Chondrocyte (in vitro differentiated cells): ENCODE results near the gene KYNU. TPM values are rescaled to one million over a fixed set of nuclear protein-coding genes. Genes with fewer than 3 reads are reported as not detected.
"Not testable (repeated sequence)": the region's sequence is repeated elsewhere in the genome, so short reads cannot be mapped to it uniquely, and the experiment has no call there.

Experiments used
- DNase-seq: peaks from one replicate; pipeline ENCODE4 v3.0.0; 2021; ENCODE audit warnings: mixed read lengths, low spot score
- H3K27ac Mint-ChIP-seq: one replicate; pipeline ENCODE4 v1.8.0; 2021; ENCODE audit warnings: mild to moderate bottlenecking, moderate library complexity, mixed read lengths; ENCODE audit not compliant: unreplicated experiment
- H3K27me3 Mint-ChIP-seq: 2 replicates; pipeline ENCODE4 v1.8.0; 2021; ENCODE audit warnings: low read depth, mixed read lengths
- H3K36me3 Mint-ChIP-seq: 2 replicates; pipeline ENCODE4 v1.8.0; 2021; ENCODE audit warnings: low read depth, mixed read lengths
- H3K4me1 Mint-ChIP-seq: 2 replicates; pipeline ENCODE4 v1.8.0; 2021; ENCODE audit warnings: low read depth, mild to moderate bottlenecking, mixed read lengths
- H3K4me3 Mint-ChIP-seq: one replicate; pipeline ENCODE4 v1.8.0; 2021; ENCODE audit warnings: mild to moderate bottlenecking, moderate library complexity, mixed read lengths; ENCODE audit not compliant: unreplicated experiment
- H3K9me3 Mint-ChIP-seq: 2 replicates; pipeline ENCODE4 v1.8.0; 2021; ENCODE audit warnings: low read depth, mixed read lengths
- total RNA-seq: library from RNA; stranded (reverse); gene quantifications from 3 replicates; pipeline ENCODE4 v1.2.1, GENCODE V29; 2021
- TF ChIP-seq, protein P1 (sequence below): fragments of 200-600 bp; sonication (generic); IDR thresholded peaks from 2 replicates; pipeline ENCODE4 v1.5.0; 2021; ENCODE audit warnings: antibody characterized with exemption, mild to moderate bottlenecking, moderate library complexity

Gene KYNU
- total RNA-seq, 1 donor from 2014 or later = not detected

GRCh38 chr2:142858961-142859360 is 18.5 kb upstream of the KYNU start:
- H3K4me1 Mint-ChIP-seq = peaks cover 23% of the 10 kb centered on the region
- H3K36me3 Mint-ChIP-seq = no peaks in the 10 kb centered on the region
- DNase-seq = no peak
- H3K9me3 Mint-ChIP-seq = no peaks in the 10 kb centered on the region
- no peak overlapping the region for H3K27ac Mint-ChIP-seq
- TF ChIP-seq, protein P1, sequence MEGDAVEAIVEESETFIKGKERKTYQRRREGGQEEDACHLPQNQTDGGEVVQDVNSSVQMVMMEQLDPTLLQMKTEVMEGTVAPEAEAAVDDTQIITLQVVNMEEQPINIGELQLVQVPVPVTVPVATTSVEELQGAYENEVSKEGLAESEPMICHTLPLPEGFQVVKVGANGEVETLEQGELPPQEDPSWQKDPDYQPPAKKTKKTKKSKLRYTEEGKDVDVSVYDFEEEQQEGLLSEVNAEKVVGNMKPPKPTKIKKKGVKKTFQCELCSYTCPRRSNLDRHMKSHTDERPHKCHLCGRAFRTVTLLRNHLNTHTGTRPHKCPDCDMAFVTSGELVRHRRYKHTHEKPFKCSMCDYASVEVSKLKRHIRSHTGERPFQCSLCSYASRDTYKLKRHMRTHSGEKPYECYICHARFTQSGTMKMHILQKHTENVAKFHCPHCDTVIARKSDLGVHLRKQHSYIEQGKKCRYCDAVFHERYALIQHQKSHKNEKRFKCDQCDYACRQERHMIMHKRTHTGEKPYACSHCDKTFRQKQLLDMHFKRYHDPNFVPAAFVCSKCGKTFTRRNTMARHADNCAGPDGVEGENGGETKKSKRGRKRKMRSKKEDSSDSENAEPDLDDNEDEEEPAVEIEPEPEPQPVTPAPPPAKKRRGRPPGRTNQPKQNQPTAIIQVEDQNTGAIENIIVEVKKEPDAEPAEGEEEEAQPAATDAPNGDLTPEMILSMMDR = no peak
- H3K4me3 Mint-ChIP-seq = no peak overlapping the region
- H3K27me3 Mint-ChIP-seq = no peaks in the 10 kb centered on the region

DNA sequence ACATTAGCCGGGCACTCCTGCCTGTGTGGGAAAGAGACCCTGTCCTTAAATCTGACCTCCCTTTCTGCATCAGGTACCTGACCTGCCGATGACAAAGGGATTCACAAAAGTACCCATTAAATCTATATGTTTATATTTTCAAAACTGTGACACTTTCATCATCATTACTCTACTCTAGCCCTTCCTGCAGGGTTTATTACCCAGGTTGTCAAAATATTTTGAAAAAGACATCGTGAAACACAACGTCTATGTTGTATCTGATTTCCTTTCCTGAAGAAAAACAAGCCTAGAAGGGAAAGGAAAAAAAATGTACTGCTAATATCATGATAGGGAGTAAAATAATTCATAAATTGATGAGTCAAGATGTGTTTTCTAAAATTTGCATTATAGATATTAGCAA is 15.2 kb upstream of the KYNU start:
- Mint-ChIP-seq H3K4me3 (no peak overlapping the region), H3K4me1 (peaks cover 27% of the 10 kb centered on the region), H3K27ac (no peak overlapping the region), H3K36me3 (no peaks in the 10 kb centered on the region), H3K9me3 (no peaks in the 10 kb centered on the region), H3K27me3 (no peaks in the 10 kb centered on the region)
- TF ChIP-seq, protein P1 = no peak
- DNase-seq = no peak

GRCh38 chr2:142862847-142863246 is 14.6 kb upstream of the KYNU start:
- H3K4me1 Mint-ChIP-seq = peaks cover 28% of the 10 kb centered on the region
- no peak for DNase-seq
- H3K4me3 Mint-ChIP-seq = no peak overlapping the region
- H3K36me3 Mint-ChIP-seq = no peaks in the 10 kb centered on the region
- H3K9me3 Mint-ChIP-seq = no peaks in the 10 kb centered on the region
- no peaks in the 10 kb centered on the region for H3K27me3 Mint-ChIP-seq
- TF ChIP-seq, protein P1 = no peak
- H3K27ac Mint-ChIP-seq = no peak overlapping the region

DNA sequence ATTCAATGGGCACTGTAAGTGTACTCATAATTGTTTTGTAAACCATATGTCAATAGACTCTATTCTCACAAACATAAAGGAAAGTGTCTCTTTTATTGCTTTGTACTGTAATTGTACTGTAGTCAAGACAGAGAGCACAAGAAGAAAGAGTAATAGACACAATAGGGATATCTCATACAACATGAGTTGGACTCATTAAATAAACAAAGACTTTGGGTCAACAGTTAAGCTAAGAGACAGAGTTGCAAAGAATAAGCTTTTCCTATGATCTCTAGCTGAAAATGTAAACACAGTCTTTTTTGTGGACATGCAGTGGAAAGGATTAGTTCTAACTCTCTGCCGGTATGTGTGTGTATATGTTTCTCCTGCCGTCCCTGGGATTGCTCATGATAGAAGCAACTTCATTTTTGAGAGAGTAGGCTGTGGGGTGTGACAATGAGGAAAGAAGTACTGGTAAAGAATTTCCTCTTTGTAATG is 13.9 kb upstream of the KYNU start:
- Mint-ChIP-seq H3K4me3 (no peak overlapping the region), H3K9me3 (no peaks in the 10 kb centered on the region), H3K27me3 (no peaks in the 10 kb centered on the region), H3K36me3 (no peaks in the 10 kb centered on the region), H3K4me1 (peaks cover 32% of the 10 kb centered on the region), H3K27ac (no peak overlapping the region)
- TF ChIP-seq, protein P1 = no peak
- DNase-seq = no peak

DNA sequence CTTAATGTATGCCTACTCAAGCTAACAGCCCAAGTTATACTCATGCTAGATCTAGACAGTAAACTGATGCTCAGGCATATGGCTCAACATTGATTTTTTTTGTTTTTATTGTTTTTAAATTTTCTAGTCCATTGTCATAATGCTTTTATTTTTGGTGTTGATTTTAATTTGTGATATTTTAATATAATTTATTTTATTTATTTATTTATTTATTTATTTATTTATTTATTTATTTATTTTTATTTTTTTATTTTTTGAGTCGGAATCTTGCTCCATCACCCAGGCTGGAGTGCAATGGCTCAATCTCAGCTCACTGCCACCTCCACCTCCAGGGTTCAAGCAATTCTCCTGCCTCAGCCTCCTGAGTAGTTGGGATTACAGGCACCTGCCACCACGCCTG is 12.9 kb upstream of the KYNU start:
- H3K27ac Mint-ChIP-seq, H3K27me3 Mint-ChIP-seq, H3K9me3 Mint-ChIP-seq, H3K36me3 Mint-ChIP-seq, H3K4me3 Mint-ChIP-seq, DNase-seq: not testable (repeated sequence)
- H3K4me1 Mint-ChIP-seq = peaks cover 35% of the 10 kb centered on the region

- Mint-ChIP-seq H3K27me3 (no peaks in the 10 kb centered on the region), H3K36me3 (no peaks in the 10 kb centered on the region), H3K4me3 (no peak overlapping the region), H3K9me3 (no peaks in the 10 kb centered on the region), H3K4me1 (peaks cover 31% of the 10 kb centered on the region), H3K27ac (no peak overlapping the region)
- DNase-seq = no peak
- TF ChIP-seq, protein P1 = no peak
These were observed 11.5 kb upstream of the KYNU start for GRCh38 chr2:142865924-142866323.
